Measurements from ENCODE around the gene PARP14.

The PARP14 gene

GRCh38 chr3:122767540-122768372 lies 87.1 kb downstream of the PARP14 start:
- DNase-seq (ENCODE audit: low read depth in 2 of 2): no peak

GRCh38 chr3:122770521-122771202 lies 90.0 kb downstream of the PARP14 start:
- no peak for DNase-seq (ENCODE audit: low read depth in 2 of 2)

DNA sequence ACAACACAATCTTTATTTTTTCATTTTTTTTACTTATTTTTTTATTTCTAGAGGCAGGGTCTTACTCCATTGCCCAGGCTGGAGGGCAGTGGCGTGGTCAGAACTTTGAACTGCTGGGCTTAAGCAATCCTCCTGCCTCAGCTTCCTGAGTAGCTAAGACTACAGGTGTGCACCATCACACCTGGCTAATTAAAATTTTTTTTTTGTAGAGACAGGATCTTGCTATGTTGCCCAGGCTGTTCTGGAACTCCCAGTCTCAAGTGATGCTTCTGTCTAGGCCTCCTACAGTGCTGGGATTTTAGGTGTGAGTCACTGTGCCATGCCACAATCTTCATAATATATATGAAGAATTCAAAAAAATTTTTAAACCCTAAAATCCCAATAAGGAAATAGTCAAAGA lies 92.2 kb downstream of the PARP14 start:
- DNase-seq (ENCODE audit: low read depth in 2 of 2): no peak

- DNase-seq (ENCODE audit: low read depth in 2 of 2): no peak
These were observed 93.4 kb downstream of the PARP14 start for GRCh38 chr3:122773944-122774509.

DNA sequence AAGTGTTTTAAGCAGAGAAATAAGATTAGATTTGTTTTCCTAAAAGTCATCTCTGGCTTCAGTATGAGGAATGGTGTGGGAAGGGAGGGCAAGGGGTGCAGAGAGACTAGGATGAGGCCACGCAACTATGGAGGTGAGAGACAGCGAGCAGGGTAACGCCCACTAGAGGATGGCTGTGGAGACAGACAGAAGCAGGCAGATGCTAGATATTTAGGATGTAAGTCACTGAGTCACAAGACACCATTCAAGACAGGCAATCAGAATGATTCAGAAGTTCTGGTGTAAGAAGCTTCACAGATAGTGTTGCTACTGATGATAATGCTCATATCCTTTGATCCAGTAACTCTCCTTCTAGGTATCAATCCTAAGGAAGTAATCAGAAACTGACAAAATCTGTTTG lies 93.9 kb downstream of the PARP14 start:
- DNase-seq (ENCODE audit: low read depth in 2 of 2): no peak

GRCh38 chr3:122776675-122777468 lies 96.2 kb downstream of the PARP14 start:
- no peak for DNase-seq (ENCODE audit: low read depth in 2 of 2)

DNA sequence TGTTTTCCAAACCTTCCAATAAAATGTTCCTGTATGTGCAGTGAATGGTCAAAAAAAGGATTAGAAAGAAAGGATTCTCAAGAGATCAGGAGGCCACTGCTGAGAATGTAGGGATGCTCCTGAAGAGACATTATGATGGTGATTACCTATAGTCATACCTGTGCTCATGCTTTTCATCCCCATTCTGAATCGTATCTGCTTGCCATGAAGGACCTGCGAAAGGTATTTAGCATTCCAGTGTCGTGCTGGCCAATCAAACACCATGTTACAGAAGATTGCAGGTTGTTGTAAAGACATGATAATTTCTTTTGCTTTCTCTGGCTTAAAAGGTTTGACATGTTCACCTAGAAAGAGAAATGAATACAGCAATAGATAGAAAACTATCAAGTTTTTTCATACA lies 96.9 kb downstream of the PARP14 start:
- DNase-seq (ENCODE audit: low read depth in 2 of 2): no peak

Data from stimulated activated CD8-positive, alpha-beta memory T cell treated with anti-CD3 and anti-CD28 coated beads, Interleukin-15, amount 100 ng/mL, for 4 hours (primary cell).